ENCODE measurements around the gene SNRPB. TPM values are rescaled to one million over a fixed set of nuclear protein-coding genes. Genes with fewer than 3 reads are reported as not detected.

The SNRPB gene
- total and polyA plus RNA-seq, 12 donors = 66.2 to 265 (median 150) TPM

GRCh38 chr20:2483504-2483903 lies 12.9 kb upstream of the SNRPB start:
- H3K27ac ChIP-seq = no peak overlapping the region
- TF ChIP-seq POLR2A (IDR thresholded peaks at IDR 0.05) (no peak), CTCF (IDR thresholded peaks at IDR 0.05) (no peak)
- H3K27me3 ChIP-seq = no peaks in the 10 kb centered on the region
- no peaks in the 10 kb centered on the region for H3K4me1 ChIP-seq (replicated peaks in 1 of 2)
- intact Hi-C loops (cut with DNase I) = no loop called here
- WGBS, 4 donors = 93 to 98% (median 95%) methylated on average over 12 of the region's 12 CpGs
- no peaks in the 10 kb centered on the region for H3K9me3 ChIP-seq (replicated peaks in 1 of 3)
- DNase-seq = no peak
- peaks cover 0 to 48% of the 10 kb centered on the region in 2 donors for H3K36me3 ChIP-seq (replicated peaks in 1 of 2)
- H3K4me3 ChIP-seq = no peak overlapping the region

DNA sequence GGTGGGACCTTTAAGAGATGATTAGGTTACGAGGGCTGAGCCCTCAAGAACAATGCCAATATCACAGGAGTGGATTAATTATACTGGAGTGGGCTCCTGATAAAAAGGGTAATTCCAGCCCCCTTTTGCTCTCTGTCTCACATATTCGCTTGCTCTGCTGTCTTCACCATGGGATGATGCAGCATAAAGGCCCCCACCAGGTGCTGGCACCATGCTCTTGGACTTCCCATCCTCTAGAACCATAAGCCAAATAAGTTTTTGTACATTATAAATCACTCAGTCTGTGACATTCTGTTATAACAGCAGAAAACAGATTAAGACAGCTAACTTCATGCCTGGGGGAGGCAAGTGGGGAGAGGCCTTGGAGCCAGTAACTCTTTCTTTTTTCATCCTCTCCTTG lies 9.8 kb upstream of the SNRPB start:
- DNase-seq = no peak
- H3K4me3 ChIP-seq = no peak overlapping the region
- H3K9me3 ChIP-seq (replicated peaks in 1 of 3) = no peaks in the 10 kb centered on the region
- no peak overlapping the region for H3K27ac ChIP-seq
- intact Hi-C loops (cut with DNase I) = no loop called here
- peaks cover 0 to 29% of the 10 kb centered on the region in 2 donors for H3K36me3 ChIP-seq (replicated peaks in 1 of 2)
- peaks cover 0 to under 1% of the 10 kb centered on the region in 2 donors for H3K4me1 ChIP-seq (replicated peaks in 1 of 2)
- no peaks in the 10 kb centered on the region for H3K27me3 ChIP-seq
- WGBS, 4 donors = 94 to 100% (median 96%) methylated on average over 2 of the region's 2 CpGs
- no peak for TF ChIP-seq CTCF (IDR thresholded peaks at IDR 0.05)
- TF ChIP-seq POLR2A (IDR thresholded peaks at IDR 0.05) = no peak

DNA sequence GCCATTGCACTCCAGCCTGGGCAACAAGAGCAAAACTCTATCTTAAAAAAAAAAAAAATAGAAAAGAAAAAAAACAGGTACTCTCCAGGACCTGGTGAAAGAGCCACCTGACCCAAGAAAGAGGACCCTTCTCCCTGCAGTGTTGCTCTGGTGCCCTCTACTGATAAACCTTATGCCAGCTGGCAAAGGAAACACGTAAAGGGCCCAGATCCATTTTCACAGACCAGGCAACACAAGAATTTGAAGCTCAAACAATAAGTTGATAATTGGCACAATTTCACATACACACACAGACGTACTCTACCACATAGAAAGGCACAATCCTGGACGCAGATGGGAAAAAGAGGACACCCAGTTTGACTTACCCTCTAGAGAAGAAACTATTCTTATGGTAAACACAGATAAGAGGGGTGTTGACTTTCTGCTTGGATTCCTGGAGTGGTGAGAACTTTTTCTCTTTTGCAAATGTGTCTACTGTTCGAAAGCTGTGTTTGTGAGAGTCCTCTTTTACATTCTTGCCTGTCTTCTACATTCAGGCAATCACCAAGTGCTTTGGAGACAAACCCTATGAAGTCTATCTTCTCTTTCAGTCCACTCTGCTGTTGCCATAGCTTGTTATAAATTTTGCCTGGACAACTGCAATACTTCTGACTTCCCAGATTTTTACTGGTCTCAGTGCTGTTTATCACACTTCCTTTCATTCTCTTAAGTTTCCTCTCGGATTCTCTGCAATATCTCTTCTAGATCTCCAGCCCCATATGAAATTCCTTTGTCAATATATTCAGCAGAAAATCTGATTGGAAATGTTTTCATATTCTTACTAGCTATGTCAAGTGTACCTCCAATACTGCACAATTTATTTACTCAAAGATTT lies 6.4 kb upstream of the SNRPB start:
- Histone ChIP-seq H3K4me1 (replicated peaks in 1 of 2) (peaks cover 4 to 19% of the 10 kb centered on the region in 2 donors), H3K27me3 (no peaks in the 10 kb centered on the region), H3K36me3 (replicated peaks in 1 of 2) (no peaks in the 10 kb centered on the region), H3K9me3 (replicated peaks in 1 of 3) (no peaks in the 10 kb centered on the region), H3K4me3 (no peak overlapping the region), H3K27ac (no peak overlapping the region)
- WGBS, 4 donors = 90 to 97% (median 94%) methylated on average over 5 of the region's 5 CpGs
- no peak for TF ChIP-seq CTCF (IDR thresholded peaks at IDR 0.05)
- TF ChIP-seq POLR2A (IDR thresholded peaks at IDR 0.05) = no peak
- no peak for DNase-seq
- intact Hi-C loops (cut with DNase I) = no loop called here

- Histone ChIP-seq H3K9me3 (replicated peaks in 1 of 3) (no peaks in the 10 kb centered on the region), H3K36me3 (replicated peaks in 1 of 2) (no peaks in the 10 kb centered on the region), H3K4me3 (no peak overlapping the region), H3K27ac (no peak overlapping the region), H3K27me3 (no peaks in the 10 kb centered on the region), H3K4me1 (replicated peaks in 1 of 2) (peaks cover 4 to 22% of the 10 kb centered on the region in 2 donors)
- intact Hi-C loops (cut with DNase I) = no loop called here
- TF ChIP-seq CTCF (IDR thresholded peaks at IDR 0.05) (no peak), POLR2A (IDR thresholded peaks at IDR 0.05) (no peak)
- no peak for DNase-seq
- WGBS, 4 donors = 96 to 99% (median 97%) methylated on average over 6 to 9 of the region's 9 CpGs
Measured at GRCh38 chr20:2475850-2476741, 5.5 kb upstream of the SNRPB start.

Measured in adrenal gland (tissue), 12 donors.